Upper lobe of left lung (tissue), 4 donors: ENCODE measurements around the gene CLDN5.

Source experiments
- CTCF ChIP-seq, 6 experiments: fragments of 450-650 bp in 4 of 6; fragments of 200-600 bp in 2 of 6; sonication (generic) in 2 of 6; IDR thresholded peaks; one replicate each; pipeline ENCODE4 v1.5.1; 2016 to 2019; ENCODE audit warnings: antibody characterized with exemption in 6 of 6
- EP300 ChIP-seq, 4 donors: sonication (generic); formaldehyde crosslinking; IDR thresholded peaks; one replicate each; pipeline ENCODE4 v1.5.1; 2017; ENCODE audit warnings: antibody characterized with exemption in 4 of 4, control low read depth in 2 of 4
- POLR2A ChIP-seq, 4 donors: fragments of 450-650 bp; IDR thresholded peaks; one replicate each; pipeline ENCODE4 v1.5.1; 2016 to 2017; ENCODE audit warnings: antibody characterized with exemption in 4 of 4, mild to moderate bottlenecking in 2 of 4
- POLR2AphosphoS5 ChIP-seq, 2 donors: sonication (generic); formaldehyde crosslinking; IDR thresholded peaks; one replicate each; pipeline ENCODE4 v1.5.1; 2017; ENCODE audit warnings: antibody characterized with exemption in 2 of 2

GRCh38 chr22:19509923-19510322 lies 14.3 kb downstream of the CLDN5 start:
- TF ChIP-seq EP300 (IDR thresholded peaks at IDR 0.05) (no peak), CTCF (IDR thresholded peaks at IDR 0.05) (no peak), POLR2A (IDR thresholded peaks at IDR 0.05) (no peak), POLR2AphosphoS5 (IDR thresholded peaks at IDR 0.05) (no peak)
